ENCODE data around the gene ADAM17.
"Not testable (repeated sequence)": the region's sequence is repeated elsewhere in the genome, so short reads cannot be mapped to it uniquely, and the experiment has no call there.

ADAM17 gene

GRCh38 chr2:9555297-9556120 is at the start of gene ADAM17:
Gene ADAM17, minus strand, starts transcription at chr2:9555830. Its CDS starts 225 bp downstream, at chr2:9555605.
- peak; percentile 62 to 71 for DNase-seq (ENCODE audit: low read depth in 2 of 2)

- no peak for DNase-seq (ENCODE audit: low read depth in 2 of 2)
Observed at GRCh38 chr2:9602412-9602811, 46.8 kb upstream of the ADAM17 start.

DNA sequence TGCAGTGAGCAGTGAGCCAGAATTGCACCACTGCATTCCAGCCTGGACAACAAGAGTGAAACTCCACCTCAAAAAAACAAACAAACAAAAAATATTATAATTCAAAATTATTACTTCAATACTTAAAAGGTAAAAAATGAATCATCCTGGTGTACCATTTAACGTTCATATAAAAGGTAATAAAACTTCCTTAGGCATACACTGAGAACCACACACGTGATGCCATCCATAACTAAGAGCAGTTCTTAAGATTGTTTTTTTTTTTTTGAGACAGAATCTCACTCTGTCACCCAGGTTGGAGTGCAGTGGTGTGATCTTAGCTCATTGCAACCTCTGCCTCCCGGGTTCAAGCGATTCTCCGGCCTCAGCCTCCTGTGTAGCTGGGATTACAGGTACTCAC is 45.8 kb upstream of the ADAM17 start:
- DNase-seq (ENCODE audit: low read depth in 2 of 2): no peak

- DNase-seq (ENCODE audit: low read depth in 2 of 2): no peak
Observed at GRCh38 chr2:9599430-9599829, 43.8 kb upstream of the ADAM17 start.

GRCh38 chr2:9596621-9597311 is 41.1 kb upstream of the ADAM17 start:
- DNase-seq (ENCODE audit: low read depth in 2 of 2): no peak

- DNase-seq (ENCODE audit: low read depth in 2 of 2): no peak
Observed at GRCh38 chr2:9595746-9596145, 40.1 kb upstream of the ADAM17 start.

DNA sequence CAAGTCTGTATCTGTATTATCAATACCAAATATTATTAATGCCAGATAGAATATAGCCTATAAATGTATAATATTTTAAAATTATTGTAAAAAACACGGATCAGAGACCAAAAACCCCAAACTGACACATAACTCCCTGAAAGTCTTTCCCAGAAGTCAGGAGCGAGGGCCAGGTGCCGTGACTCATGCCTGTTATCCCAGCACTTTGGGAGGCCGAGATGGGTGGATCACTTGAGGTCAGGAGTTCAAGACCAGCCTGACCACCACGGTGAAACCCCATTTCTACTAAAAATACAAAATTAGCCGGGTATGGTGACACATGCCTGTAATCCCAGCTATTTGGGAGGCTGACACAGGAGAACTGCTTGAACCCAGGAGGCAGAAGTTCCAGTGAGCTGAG is 39.6 kb upstream of the ADAM17 start:
- DNase-seq (ENCODE audit: low read depth in 2 of 2): not testable (repeated sequence)

- DNase-seq (ENCODE audit: low read depth in 2 of 2): no peak
Observed at GRCh38 chr2:9594366-9595054, 38.9 kb upstream of the ADAM17 start.

- DNase-seq (ENCODE audit: low read depth in 2 of 2): no peak
Observed at GRCh38 chr2:9593925-9594324, 38.3 kb upstream of the ADAM17 start.

- no peak for DNase-seq (ENCODE audit: low read depth in 2 of 2)
Observed at GRCh38 chr2:9592699-9593098, 37.1 kb upstream of the ADAM17 start.

GRCh38 chr2:9590641-9591040 is 35.0 kb upstream of the ADAM17 start:
- no peak for DNase-seq (ENCODE audit: low read depth in 2 of 2)

DNA sequence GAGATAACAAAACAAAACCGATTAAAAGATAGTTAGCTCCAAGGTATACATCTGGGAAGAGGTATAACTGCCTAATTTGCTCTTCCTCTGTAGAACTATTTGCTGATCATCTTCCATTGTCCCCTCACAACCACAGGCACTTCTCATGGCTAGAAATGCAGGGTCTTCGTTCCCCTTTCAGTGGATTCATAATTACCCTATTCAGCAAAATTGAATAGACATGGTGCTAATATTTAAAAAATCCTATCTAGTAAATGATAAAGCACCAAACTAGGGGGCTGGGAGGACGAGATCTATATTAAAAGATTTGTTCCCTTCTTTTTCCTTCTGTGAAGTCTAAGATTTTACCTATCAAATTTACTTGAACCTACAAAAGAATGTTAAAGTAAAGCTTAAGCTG is 30.8 kb upstream of the ADAM17 start:
- DNase-seq (ENCODE audit: low read depth in 2 of 2): no peak

- no peak for DNase-seq (ENCODE audit: low read depth in 2 of 2)
Observed at GRCh38 chr2:9585486-9585885, 29.9 kb upstream of the ADAM17 start.

- DNase-seq (ENCODE audit: low read depth in 2 of 2): not testable (repeated sequence)
Observed at GRCh38 chr2:9584902-9585301, 29.3 kb upstream of the ADAM17 start.

DNA sequence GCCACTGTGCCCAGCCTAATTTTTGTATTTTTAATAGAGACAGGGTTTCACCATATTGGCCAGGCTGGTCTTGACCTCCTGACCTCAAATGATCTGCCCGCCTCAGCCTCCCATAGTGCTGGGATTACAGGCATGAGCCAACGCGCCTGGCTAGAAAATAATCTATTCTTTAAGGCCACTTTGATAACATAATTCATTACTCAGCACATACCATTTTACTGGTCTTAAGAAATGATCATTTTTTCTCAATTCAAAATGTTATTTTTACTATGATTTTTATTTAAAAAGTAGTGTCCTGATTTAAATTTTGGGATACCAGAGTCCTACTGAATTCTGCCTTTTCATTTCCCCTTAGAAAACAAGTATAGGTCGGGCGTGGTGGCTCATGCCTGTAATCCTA is 27.0 kb upstream of the ADAM17 start:
- DNase-seq (ENCODE audit: low read depth in 2 of 2): no peak

GRCh38 chr2:9578467-9579235 is 23.0 kb upstream of the ADAM17 start:
- no peak for DNase-seq (ENCODE audit: low read depth in 2 of 2)

GRCh38 chr2:9574331-9574730 is 18.7 kb upstream of the ADAM17 start:
- no peak for DNase-seq (ENCODE audit: low read depth in 2 of 2)

DNA sequence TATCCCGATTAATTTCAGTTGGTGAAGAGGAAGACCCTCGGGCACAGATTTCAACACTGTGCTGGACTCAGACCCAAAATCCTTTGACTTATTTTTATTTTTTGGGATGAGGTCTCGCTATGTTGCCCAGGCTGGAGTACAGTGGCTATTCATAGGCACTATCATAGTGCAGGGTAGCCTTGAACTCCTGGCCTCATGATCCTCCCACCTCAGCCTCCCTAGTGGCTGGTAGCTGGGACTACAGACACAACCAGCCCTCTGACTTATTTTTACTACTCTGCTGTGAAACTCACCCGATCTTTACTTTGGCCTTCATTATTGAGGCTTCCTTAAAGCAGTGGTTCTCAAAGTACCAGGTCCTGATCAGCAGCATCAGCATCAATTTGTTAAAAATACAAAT is 18.2 kb upstream of the ADAM17 start:
- no peak for DNase-seq (ENCODE audit: low read depth in 2 of 2)

- DNase-seq (ENCODE audit: low read depth in 2 of 2): no peak
Observed at GRCh38 chr2:9573013-9573720, 17.5 kb upstream of the ADAM17 start.

- no peak for DNase-seq (ENCODE audit: low read depth in 2 of 2)
Observed at GRCh38 chr2:9570182-9571060, 14.8 kb upstream of the ADAM17 start.
